K562 (cell line): Measurements from ENCODE around the gene TUBG2. TPM values are rescaled to one million over a fixed set of nuclear protein-coding genes. Genes with fewer than 3 reads are reported as not detected.

Experiments
- ATF1 ChIP-seq, 2 experiments: fragments of 450-650 bp in 1 of 2; IDR thresholded peaks; 2 replicates each; pipeline ENCODE4 v1.6.1; 2016; ENCODE audit warnings: missing compliant biosample characterization in 1 of 2, missing genetic modification characterization in 1 of 2
- BMI1 ChIP-seq: fragments of 150-350 bp; IDR thresholded peaks from 2 replicates; pipeline ENCODE4 v1.6.1; 2014; ENCODE audit warnings: low read length
- CBX1 ChIP-seq: sonication (generic); IDR thresholded peaks from 2 replicates; pipeline ENCODE4 v1.6.1; 2016; ENCODE audit warnings: antibody characterized with exemption, low read depth, mild to moderate bottlenecking
- GABPB1 ChIP-seq: sonication (generic); formaldehyde crosslinking; IDR thresholded peaks from 2 replicates; pipeline ENCODE4 v1.8.0; 2022; ENCODE audit warnings: mild to moderate bottlenecking, missing genetic modification reagents
- HIVEP1 ChIP-seq: fragments of 250-450 bp; sonication (Bioruptor Pico); IDR thresholded peaks from 2 replicates; pipeline ENCODE4 v1.4.0; 2020; ENCODE audit warnings: mild to moderate bottlenecking
- PRPF4 ChIP-seq: fragments of 200-400 bp; formaldehyde crosslinking; IDR thresholded peaks from one replicate; pipeline ENCODE4 v1.6.1; 2017; ENCODE audit warnings: low read length, low read depth, mild to moderate bottlenecking; ENCODE audit not compliant: insufficient read depth, poor library complexity, severe bottlenecking
- SFPQ ChIP-seq: fragments of 200-400 bp; formaldehyde crosslinking; IDR thresholded peaks from 2 replicates; pipeline ENCODE4 v1.6.1; 2017; ENCODE audit warnings: mild to moderate bottlenecking, low read depth, low read length, moderate library complexity
- SIN3B ChIP-seq: fragments of 450-650 bp; IDR thresholded peaks from 2 replicates; pipeline ENCODE4 v1.6.1; 2017; ENCODE audit warnings: low read depth, mild to moderate bottlenecking, moderate library complexity
- SMAD3 ChIP-seq: fragments of 450-650 bp; formaldehyde crosslinking; conservative IDR thresholded peaks from 2 replicates; pipeline ENCODE4 v1.4.0; 2020; ENCODE audit warnings: mild to moderate bottlenecking
- ZNF449 ChIP-seq: fragments of 250-450 bp; sonication (Bioruptor Pico); IDR thresholded peaks from 2 replicates; pipeline ENCODE4 v1.8.0; 2022; ENCODE audit warnings: moderate library complexity, mild to moderate bottlenecking, inconsistent platforms
- polyA plus RNA-seq, 8 experiments: library from polyadenylated mRNA; depleted of rRNA in 4 of 8; stranded (reverse) in 5 of 8; unstranded in 3 of 8; fragments of >200 nt; fragmentation: Nextera tagmentation in 2 of 8; fragmentation: Illumina TruSeq in 1 of 8; extraction: Ambion mirVana in 2 of 8; extraction: Trizol in 1 of 8; gene quantifications; 2 replicates each; pipeline versions ENCODE4 v1.2.1 to v1.2.3, GENCODE V29; 2011 to 2014; ENCODE audit warnings: inconsistent platforms in 1 of 8, missing spikeins in 1 of 8
- total RNA-seq, 7 experiments: library from RNA; depleted of rRNA in 6 of 7; stranded (reverse); fragments of >200 nt in 6 of 7; fragmentation: Illumina TruSeq in 2 of 7; extraction: Trizol in 2 of 7; gene quantifications; 2 replicates each; pipeline versions ENCODE4 v1.2.1 to v1.2.3, GENCODE V29; 2011 to 2021; ENCODE audit warnings: low replicate concordance in 1 of 7
- TF ChIP-seq, protein P1 (sequence below): fragments of 450-650 bp; IDR thresholded peaks from 2 replicates; pipeline ENCODE4 v1.6.1; 2018; ENCODE audit not compliant: partially characterized antibody
- TF ChIP-seq, protein P2 (sequence below), 3 experiments: fragments of 200-800 bp in 1 of 3; sonication (Bioruptor generic) in 1 of 3; sonication (generic) in 1 of 3; formaldehyde crosslinking in 1 of 3; IDR thresholded peaks; 2 replicates each; pipeline versions ENCODE4 v1.6.1 to v1.8.0; 2016 to 2022; ENCODE audit warnings: mild to moderate bottlenecking in 2 of 3, missing compliant biosample characterization in 2 of 3, missing genetic modification characterization in 2 of 3, missing genetic modification reagents in 1 of 3

TUBG2 gene
- total and polyA plus RNA-seq, 9 of the 15 experiments (the other 6 are each of a cell fraction or from before 2014, with no cell fraction given): 0.09 to 0.80 (median 0.24) TPM; not detected in 2

- no peak for TF ChIP-seq SFPQ
- peak; percentile 85 for TF ChIP-seq ZNF449
- TF ChIP-seq BMI1: peak; percentile 54; the same call in 1 of the 2 replicates
- no peak for TF ChIP-seq ATF1 (CRISPR knock-in tag; IDR thresholded peaks at IDR 0.05)
- TF ChIP-seq ATF1 (tag; IDR thresholded peaks at IDR 0.05): peak; percentile 81
- TF ChIP-seq, protein P1, sequence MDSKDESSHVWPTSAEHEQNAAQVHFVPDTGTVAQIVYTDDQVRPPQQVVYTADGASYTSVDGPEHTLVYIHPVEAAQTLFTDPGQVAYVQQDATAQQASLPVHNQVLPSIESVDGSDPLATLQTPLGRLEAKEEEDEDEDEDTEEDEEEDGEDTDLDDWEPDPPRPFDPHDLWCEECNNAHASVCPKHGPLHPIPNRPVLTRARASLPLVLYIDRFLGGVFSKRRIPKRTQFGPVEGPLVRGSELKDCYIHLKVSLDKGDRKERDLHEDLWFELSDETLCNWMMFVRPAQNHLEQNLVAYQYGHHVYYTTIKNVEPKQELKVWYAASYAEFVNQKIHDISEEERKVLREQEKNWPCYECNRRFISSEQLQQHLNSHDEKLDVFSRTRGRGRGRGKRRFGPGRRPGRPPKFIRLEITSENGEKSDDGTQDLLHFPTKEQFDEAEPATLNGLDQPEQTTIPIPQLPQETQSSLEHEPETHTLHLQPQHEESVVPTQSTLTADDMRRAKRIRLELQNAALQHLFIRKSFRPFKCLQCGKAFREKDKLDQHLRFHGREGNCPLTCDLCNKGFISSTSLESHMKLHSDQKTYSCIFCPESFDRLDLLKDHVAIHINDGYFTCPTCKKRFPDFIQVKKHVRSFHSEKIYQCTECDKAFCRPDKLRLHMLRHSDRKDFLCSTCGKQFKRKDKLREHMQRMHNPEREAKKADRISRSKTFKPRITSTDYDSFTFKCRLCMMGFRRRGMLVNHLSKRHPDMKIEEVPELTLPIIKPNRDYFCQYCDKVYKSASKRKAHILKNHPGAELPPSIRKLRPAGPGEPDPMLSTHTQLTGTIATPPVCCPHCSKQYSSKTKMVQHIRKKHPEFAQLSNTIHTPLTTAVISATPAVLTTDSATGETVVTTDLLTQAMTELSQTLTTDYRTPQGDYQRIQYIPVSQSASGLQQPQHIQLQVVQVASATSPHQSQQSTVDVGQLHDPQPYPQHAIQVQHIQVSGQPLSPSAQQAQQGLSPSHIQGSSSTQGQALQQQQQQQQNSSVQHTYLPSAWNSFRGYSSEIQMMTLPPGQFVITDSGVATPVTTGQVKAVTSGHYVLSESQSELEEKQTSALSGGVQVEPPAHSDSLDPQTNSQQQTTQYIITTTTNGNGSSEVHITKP: peak; percentile 73
- no peak for TF ChIP-seq SIN3B
- no peak for TF ChIP-seq PRPF4
- TF ChIP-seq CBX1: 0 out of 2 replicates have a peak, but pooled peaks have one; percentile 39
- TF ChIP-seq, protein P2, sequence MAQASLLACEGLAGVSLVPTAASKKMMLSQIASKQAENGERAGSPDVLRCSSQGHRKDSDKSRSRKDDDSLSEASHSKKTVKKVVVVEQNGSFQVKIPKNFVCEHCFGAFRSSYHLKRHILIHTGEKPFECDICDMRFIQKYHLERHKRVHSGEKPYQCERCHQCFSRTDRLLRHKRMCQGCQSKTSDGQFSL (CRISPR knock-in tag; IDR thresholded peaks at IDR 0.05): peak; percentile 77
- TF ChIP-seq, protein P2 (tag; IDR thresholded peaks at IDR 0.05): peak in 1 of 2 experiments; percentile 83; a peak in 2 of 4 replicates
- 0 out of 2 replicates have a peak, but pooled peaks have one; percentile 73 for TF ChIP-seq HIVEP1
- peak; percentile 88 for TF ChIP-seq SMAD3
- TF ChIP-seq GABPB1 (CRISPR knock-in tag): 0 out of 2 replicates have a peak, but pooled peaks have one; percentile 48
Observed at GRCh38 chr17:42698736-42699414, 39.8 kb downstream of the TUBG2 start (continued).
